ENCODE data around the gene CRIM1.

The CRIM1 gene

DNA sequence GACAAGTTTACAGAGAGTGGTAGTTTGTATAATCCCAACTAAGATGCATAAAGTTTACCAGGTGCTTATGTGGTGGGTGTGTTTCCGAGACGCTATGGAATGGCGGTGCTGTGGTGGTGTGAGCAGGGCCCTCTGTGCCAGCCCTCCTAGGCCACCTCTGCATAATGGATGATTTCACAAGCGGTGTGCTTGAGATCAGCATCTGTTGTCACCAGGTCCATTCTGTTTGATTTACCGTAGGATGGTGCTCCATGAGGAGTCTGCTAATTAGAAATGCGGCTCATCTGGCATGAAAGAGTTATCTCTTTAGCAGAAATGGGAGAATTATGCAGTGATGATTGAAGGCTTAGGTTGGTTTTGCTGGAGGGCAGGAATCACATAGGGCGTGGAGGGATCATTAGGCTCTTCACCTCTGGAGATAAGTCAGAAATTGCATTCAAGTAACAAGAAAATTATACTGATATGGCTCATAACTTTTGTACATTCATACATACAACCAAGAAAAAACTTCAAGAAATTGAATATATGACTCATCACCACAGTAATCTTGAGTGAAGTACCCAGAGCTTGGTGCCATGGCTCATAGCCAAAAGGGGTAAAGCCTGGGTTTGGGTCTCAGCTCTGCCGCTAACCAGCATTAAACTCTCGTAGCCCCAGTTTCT is 41.4 kb downstream of the CRIM1 start:
- TF ChIP-seq, protein P1, sequence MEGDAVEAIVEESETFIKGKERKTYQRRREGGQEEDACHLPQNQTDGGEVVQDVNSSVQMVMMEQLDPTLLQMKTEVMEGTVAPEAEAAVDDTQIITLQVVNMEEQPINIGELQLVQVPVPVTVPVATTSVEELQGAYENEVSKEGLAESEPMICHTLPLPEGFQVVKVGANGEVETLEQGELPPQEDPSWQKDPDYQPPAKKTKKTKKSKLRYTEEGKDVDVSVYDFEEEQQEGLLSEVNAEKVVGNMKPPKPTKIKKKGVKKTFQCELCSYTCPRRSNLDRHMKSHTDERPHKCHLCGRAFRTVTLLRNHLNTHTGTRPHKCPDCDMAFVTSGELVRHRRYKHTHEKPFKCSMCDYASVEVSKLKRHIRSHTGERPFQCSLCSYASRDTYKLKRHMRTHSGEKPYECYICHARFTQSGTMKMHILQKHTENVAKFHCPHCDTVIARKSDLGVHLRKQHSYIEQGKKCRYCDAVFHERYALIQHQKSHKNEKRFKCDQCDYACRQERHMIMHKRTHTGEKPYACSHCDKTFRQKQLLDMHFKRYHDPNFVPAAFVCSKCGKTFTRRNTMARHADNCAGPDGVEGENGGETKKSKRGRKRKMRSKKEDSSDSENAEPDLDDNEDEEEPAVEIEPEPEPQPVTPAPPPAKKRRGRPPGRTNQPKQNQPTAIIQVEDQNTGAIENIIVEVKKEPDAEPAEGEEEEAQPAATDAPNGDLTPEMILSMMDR (IDR thresholded peaks at IDR 0.05; ENCODE audit: borderline replicate concordance, insufficient read depth, low read depth, low read length) = no peak
- no peak overlapping the region for H3K4me3 ChIP-seq (ENCODE audit: low read depth, low read length)

DNA sequence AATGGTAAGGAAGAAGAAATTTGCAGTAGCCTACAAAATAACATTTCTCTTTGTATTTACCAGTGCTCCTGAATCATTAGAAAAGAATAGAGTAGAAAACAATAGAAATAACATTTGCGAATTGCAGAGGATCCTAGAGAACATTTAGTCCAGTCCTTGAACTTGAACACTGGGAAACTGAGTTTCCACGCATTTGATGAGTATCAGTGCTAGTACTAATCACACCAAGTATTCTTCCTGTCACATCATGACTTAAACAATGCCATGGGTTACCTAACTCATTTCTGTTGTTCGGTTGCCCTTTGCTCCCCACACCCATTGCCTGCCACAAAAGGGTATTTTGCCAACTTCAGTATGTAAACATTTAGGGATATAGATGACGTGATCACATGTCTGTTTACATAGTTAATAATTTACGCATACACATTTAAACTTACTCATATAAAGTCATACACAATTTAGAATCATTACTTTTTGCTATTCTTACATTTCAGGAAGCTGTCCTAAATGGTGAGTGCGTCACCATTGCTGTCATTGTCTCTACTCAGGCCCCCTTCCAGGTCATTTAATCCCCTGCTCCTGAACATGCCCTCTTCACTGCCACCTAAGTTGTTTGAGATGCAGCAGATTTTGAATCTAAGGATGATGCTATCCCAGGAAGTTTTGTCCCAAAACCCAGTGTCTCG is 42.3 kb downstream of the CRIM1 start:
- TF ChIP-seq, protein P1 (IDR thresholded peaks at IDR 0.05; ENCODE audit: borderline replicate concordance, insufficient read depth, low read depth, low read length) = no peak
- H3K4me3 ChIP-seq (ENCODE audit: low read depth, low read length) = no peak overlapping the region

DNA sequence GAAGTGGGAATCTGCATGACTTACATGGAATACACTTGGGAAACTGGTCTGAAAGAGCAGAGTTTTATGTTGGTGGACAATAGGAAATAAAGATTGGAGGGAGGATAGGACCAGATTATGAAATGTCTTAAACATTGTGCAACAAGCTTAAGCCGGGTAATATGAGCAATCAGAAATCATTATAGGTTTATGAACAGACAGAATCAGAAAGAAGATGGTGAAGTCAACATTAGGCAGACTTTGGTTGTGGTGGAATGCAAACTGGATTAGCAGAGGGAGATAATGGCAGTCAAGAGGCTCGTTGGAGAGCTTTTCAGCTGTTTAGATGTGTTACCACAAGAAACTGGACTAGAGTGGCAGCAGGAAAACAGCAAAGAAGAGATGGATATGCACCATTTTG is 43.5 kb downstream of the CRIM1 start:
- no peak overlapping the region for H3K4me3 ChIP-seq (ENCODE audit: low read depth, low read length)
- TF ChIP-seq, protein P1 (IDR thresholded peaks at IDR 0.05; ENCODE audit: borderline replicate concordance, insufficient read depth, low read depth, low read length) = no peak

DNA sequence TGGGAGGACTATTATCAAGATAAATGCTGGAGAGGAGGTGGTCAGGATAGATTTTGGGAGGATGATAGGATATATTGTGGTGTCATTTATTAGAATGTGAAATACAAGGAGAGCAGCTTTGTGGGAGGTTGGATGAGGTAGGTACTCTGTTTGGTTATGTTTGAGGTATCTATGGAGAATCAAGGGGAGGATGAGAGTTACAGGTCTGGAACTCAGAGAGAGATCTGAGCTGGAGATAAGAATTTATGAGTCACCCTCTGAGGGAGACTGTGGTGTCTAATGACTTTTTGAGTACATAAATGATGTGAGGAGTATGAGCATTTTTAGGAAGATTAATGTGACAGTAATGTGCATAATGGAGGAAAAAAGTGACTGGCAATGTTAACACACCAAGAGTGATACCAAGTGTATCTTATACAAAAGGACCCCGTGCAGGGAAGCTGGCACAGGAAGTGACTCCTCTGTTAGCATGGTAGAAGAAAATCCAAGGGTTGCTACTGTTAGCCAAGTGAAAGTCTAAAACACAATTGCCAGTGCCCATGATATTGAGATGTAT is 48.2 kb downstream of the CRIM1 start:
- TF ChIP-seq, protein P1 (IDR thresholded peaks at IDR 0.05; ENCODE audit: borderline replicate concordance, insufficient read depth, low read depth, low read length) = no peak
- no peak overlapping the region for H3K4me3 ChIP-seq (ENCODE audit: low read depth, low read length)

DNA sequence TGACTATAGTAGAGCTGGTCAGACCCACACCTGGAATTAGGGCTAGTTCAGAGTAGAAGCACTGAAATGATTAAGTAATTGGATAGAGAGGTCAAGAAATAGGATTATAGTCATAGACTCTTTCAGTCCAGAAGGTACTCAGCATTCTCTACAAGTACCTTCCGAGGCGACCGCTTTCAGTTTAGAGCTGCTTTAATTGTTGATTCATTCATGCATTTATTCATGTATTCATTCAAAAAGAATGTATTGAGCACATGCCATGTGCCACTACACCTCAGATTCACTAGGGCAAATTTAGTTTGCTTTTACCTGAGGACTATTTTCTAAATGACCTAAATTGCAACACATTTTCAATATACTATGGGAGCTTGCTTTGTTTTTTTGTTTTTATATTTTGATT is 48.7 kb downstream of the CRIM1 start:
- H3K4me3 ChIP-seq (ENCODE audit: low read depth, low read length) = no peak overlapping the region
- TF ChIP-seq, protein P1 (IDR thresholded peaks at IDR 0.05; ENCODE audit: borderline replicate concordance, insufficient read depth, low read depth, low read length) = no peak

DNA sequence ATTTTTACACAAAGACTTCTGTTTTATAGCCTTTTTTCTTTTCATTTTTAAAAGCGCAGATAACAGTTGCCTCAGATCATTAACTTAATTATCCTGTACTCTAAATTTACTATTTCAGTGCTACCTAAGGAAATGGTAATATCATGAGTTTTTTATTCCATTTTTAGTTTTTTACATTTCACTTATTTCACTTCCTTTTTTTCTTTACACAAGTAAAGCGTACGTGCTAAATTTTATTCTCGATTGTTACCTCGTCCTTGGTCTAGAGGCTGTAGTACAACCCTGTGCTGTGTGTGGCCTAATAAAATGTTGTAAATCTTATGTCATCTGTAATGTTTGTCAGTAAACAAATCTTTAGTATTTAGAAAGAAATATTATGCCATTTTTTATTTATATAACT is 49.2 kb downstream of the CRIM1 start:
- no peak overlapping the region for H3K4me3 ChIP-seq (ENCODE audit: low read depth, low read length)
- TF ChIP-seq, protein P1 (IDR thresholded peaks at IDR 0.05; ENCODE audit: borderline replicate concordance, insufficient read depth, low read depth, low read length) = no peak

DNA sequence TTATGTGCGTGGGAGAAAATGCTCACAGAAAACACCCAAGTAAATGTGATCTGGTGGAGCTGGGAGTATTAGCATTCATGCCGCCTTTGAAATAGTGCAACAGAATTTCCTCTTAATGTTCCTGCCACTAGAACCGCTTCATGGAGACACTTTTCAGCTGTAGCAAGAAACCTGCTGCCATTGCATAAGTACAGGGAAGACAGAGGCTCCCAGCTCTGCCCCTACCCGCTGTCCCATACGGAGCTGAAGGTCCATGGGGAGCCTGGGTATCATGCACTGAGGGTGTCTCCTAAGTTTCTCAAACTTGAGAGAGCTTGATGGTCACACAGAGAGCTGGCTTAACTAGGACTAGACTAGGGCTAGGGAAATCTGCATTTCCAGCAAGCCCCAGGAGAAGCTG is 49.6 kb downstream of the CRIM1 start:
- no peak overlapping the region for H3K4me3 ChIP-seq (ENCODE audit: low read depth, low read length)

More for the DNA sequence above, 49.6 kb downstream of the CRIM1 start:
- TF ChIP-seq, protein P1 (IDR thresholded peaks at IDR 0.05; ENCODE audit: borderline replicate concordance, insufficient read depth, low read depth, low read length) = no peak

Data from GM12875 (cell line).